ENCODE results near the gene PTPRM.

The PTPRM gene

DNA sequence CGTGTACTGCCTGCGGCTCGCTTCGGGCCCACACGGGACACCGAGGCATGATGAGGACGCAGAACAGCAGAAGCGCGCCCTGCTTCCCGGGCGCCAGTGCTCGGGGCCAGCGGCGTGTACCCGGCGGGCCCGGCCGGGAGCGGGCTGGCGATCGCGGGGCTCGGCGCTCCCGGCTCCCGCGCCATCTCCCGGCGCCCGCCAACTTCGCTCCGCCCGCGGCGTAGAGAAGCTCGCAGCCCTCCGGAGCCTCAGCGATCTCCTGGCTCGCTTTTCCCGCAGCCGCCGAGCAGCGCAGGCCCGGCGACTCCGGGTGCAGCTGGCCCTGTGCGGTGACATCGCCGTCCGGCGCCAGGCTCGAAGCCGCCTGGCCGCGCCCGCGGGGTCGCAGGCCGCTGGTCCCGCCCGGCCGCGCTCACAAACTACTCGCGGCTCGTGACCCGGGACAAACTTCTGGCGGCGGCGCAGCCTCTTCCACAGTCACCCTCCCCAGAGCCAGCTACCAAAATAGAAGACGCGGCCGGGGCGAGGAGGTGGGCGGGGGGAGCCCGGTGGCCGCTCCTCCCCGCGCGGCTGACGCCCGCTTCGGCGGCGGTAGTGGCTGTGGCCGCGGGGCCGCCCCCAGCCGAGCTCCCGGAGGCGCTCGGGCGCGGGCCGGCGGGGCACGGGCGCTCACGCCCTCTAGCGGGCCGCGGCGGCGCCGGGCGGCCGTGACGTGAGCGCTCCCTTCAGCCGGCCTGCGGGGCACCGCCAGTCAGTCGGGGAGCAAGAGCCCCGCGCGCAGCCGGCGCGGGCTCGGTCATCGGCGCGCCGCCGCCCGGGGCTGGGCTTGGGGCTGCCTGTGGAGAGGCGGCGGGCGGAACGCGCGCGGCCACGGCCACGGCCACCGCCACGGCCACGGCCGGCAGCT is at the start of gene PTPRM:
Gene PTPRM (plus strand): TSS at position 750 of the 907 bp plus-strand sequence. CDS start 503 bp downstream, outside the sequence.
- peak; percentile 92 for DNase-seq

DNA sequence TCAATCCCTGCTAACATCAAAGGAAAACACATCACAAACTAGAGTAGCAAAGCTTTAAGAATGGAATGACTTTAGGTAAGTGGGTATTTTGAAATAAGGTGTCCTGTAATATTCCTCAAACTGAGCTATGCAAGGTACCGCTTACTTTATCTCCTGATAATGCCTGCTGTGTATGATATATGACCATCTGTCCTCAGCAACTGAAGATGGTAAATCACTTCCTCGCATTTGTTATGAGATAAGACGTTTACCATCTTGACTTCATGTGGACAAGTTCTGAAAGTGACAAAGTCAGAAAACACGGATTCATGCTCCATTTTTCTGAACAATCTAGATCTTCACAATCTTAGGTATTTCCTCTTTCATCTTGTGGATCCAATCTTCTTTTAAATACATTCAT is 49.3 kb upstream of the PTPRM start:
- no peak for DNase-seq

DNA sequence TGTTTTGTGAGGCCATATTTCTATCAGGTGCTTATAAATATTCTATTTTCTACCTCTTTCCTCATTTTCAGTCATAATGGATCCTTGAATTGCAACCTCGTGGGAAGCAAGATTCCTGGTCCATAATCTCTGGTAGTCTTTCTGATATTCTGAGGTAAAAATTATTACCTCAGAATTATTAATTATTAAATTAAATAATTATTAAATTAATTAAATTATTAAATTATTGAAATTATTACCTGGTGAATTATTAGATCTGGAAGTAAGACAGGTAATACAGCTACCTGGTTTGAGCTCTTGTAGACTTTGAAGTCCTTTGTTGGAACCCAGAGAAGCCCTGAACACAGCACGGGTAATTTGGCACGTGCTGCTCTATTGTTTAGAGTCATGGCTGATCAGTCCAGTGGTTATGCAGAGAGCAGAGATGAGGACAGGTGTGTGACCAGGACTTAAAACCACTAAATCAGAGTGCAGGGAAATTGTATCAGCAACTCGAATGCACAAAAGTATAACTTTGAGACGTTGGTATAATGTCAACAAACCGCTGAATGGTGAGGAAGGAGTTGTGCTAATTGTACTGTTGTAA is 46.8 kb upstream of the PTPRM start:
- no peak for DNase-seq

GRCh38 chr18:7521226-7521856 is 45.8 kb upstream of the PTPRM start:
- no peak for DNase-seq

GRCh38 chr18:7523772-7524171 is 43.3 kb upstream of the PTPRM start:
- no peak for DNase-seq

DNA sequence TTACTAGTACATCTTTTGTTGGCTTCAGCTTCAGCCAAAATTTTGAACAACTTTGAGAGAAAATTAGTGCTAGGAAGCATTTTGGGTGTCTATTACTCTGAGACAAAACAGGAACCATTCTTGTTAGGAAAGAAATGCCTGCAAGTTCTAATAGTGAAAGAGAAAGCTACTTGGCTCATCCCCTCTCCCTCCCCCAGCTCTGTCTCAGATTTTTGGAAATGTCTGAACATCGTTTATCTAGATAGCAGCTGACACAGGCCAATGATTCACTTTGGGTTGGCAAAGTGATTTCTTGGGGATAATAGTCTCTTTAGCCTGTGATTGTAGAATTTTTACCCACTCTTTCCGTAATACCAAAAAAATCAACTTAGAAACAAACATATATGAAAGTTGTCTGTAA is 42.3 kb upstream of the PTPRM start:
- DNase-seq: no peak

DNA sequence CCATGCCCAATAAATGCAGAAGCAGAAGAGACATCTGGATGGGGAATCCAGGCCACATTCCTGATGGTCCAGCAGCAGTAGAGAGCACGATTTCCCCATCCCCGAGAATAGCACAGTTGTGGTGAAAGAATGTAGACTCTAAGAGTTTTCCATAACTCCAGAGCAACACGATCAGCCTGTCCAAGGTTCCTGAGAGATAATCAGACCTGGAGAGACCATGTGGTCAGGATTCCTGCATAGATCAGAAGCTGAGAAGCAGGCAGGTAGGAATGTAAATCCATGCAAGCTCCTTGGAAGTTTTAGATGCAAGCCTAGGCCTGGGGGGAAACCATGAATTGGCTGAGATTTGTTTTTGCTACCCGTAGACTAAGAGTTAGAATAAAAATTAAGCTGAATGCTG is 34.2 kb upstream of the PTPRM start:
- DNase-seq: no peak

- DNase-seq: no peak
Measured at GRCh38 chr18:7535436-7536205, 31.5 kb upstream of the PTPRM start.

DNA sequence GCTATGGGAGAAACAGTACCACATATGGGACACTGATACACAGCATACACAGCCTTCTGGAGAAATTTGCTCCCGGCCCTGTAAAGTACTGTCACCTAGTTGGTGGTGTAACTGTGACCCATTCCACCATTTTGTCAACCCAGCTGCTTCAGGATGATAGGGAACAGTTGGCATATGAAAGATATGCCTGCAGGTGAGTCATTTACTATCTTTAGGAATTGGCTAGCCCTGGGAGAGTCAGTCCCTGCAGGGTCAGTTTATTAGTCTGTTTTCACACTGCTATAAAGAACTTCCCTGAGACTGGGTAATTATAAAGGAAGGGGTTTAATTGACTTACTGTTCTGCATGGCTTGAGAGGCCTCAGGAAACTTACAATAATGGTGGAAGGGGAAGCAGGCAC is 30.0 kb upstream of the PTPRM start:
- no peak for DNase-seq

DNA sequence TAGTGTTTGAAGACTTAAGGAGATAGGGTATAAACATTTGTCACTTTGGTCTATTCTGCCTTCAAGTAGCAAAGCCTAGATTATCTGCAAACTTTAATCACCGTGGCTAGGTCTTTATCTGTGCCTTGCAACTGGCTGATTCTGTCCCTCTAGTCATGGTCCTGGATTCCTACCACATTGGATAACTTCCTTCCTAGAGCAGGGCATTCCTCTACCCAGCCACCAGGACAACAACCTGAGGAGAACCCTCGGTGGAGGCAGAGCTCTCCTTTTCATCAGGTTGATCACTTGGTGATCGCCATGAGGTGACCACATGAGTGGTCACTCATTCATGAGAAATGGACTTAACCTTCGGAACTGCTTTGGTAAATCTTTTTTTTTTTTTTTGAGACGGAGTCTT is 25.3 kb upstream of the PTPRM start:
- DNase-seq: no peak

GRCh38 chr18:7544686-7545085 is 22.4 kb upstream of the PTPRM start:
- DNase-seq: no peak

DNA sequence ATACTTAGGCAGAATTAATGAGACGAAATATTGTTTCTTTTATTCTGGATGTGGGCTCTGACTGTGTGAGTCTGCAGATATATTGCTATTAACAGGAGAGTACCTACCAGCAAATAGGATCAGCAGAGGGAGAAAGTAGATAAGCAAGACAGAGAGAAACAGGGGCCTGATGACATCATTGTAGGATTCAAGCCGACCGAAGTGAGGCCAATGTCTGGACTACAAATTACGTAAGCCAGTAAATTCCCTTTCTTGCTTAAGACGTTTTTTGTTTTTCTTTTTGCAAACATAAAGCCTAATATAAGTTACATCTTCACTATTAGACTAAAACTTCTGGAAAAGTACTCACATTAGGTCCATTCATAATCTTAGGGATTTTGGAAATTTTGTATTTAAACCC is 21.4 kb upstream of the PTPRM start:
- no peak for DNase-seq

DNA sequence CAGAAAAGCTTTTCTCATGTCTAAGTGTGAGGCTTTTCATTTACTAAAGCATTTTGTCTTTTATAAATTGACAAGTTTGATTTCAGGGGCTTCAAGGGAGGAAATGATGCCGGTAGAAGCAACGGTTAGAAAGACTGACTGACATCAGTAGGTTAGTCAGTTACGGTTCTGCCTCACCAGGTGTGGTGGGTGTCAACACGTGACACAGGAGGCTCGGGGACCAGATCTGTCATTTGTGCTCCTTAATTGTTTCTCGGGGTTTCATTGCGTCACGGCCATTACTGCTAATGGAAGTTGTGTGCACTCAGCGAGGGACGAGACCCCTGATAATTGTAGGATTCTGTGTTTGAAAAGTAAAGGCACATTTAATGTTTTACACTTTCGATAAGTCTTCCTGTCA is 18.9 kb upstream of the PTPRM start:
- no peak for DNase-seq

DNA sequence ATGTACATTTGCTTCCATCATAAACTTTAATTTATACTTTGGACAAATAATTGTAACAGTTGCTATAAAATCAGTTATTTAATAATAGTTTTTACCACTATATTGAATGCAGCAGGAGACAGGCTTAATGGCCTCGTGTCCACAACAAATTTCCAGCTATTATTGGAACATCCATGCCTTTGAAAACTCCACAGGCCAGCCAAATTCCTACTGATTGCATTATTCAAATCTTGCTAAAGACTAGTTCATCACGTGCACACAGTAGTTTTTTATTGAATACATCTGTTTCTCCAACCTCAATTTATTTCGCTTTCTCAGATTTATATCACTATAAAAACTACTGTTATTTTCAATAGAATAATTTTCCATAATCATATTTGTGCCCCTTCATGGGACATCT is 18.4 kb upstream of the PTPRM start:
- no peak for DNase-seq

DNA sequence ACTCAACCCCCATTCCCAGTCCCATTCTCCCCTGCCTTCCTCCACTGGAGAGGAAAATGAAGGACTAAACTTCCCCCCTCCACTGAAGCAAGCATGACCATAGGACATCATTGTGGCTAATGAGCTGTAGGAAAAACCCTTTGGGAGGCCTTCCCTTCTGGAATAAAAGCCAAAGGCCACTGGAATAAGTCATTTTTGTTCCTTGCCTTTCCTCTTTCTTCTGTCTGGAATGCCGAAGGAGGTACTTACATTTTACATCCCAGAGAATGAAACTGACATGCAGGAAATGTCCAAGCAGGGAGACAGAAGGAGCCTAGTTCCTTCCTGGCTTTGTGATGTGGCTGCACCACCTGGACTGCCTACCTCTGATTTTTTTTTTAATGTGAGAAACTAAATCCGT is 9.1 kb upstream of the PTPRM start:
- no peak for DNase-seq

- no peak for DNase-seq
Measured at GRCh38 chr18:7558769-7559168, 8.3 kb upstream of the PTPRM start.

DNA sequence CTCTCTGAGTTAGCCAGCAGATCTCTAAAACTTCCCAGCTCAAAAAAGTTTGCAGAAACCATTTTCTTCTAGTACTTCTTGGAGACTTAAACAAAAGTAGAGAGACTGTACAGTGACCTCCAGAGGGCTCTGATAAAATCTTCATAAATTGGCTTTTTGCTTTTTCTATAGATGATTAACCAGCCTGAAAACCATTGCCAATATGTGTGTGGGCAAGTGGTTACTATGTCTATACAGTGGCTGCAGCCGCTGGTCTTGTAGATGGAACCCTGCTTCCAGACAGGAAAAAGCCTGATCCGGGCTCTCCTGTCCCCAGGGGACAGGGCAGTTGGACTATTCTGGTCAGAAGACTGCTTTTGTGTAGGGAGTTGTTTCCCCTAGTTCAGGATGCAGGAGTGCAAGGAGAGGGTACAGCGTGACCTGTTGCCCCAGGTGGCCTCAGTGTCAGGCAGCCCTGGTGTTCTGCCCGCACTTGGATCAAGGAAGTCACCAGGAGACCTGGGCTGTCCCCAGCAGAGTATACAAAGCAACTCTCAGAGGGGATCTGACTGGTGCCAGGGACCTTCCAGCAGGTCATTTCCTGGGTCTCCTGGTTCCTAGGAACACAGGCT is 7.3 kb upstream of the PTPRM start:
- DNase-seq: no peak

- DNase-seq: peak; percentile 62
Measured at GRCh38 chr18:7561909-7562460, 5.1 kb upstream of the PTPRM start.

DNA sequence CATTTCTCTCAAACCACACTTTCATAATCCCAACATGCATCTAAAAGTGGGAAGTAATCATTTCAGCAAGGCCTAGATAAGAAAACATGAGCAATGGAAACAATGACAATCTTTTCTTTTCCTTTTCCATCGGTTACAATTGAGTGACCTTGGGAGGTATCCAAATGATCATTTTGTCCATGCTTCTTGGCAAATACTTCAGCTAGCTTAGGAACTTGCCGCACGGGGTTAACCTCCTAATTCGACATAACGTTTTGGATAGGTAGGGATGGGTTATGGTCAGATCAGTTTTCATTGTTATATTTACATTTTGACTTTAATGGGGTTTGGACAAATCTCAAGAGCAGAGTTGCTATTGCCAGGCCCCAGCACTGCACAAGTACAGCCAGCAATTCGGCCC is 4.6 kb upstream of the PTPRM start:
- DNase-seq: no peak

- no peak for DNase-seq
Measured at GRCh38 chr18:7565677-7566076, 1.4 kb upstream of the PTPRM start.

- DNase-seq: no peak
Measured at GRCh38 chr18:7566244-7566566, 911 bp upstream of the PTPRM start.
